HCT116 (cell line): ENCODE results near the gene NELFB. TPM values are rescaled to one million over a fixed set of nuclear protein-coding genes. Genes with fewer than 3 reads are reported as not detected.

Source experiments
- ATAC-seq: fragments of 200-7000 bp; cut with Tn5 transposase; 2 replicates; pipeline ENCODE4 v1.9.1; 2020; ENCODE audit warnings: mild to moderate bottlenecking, moderate library complexity
- BruUV-seq: library from RNA; stranded (reverse); fragments of 400-500 nt; replicated peaks from 2 replicates; lab custom pipeline; 2021; lab: Mats Ljungman, UMichigan
- CTCF ChIA-PET: fragments of 300-600 bp; sonication (Branson Sonifier 250); formaldehyde crosslinking; loops from one replicate; lab custom pipeline; 2021; ENCODE audit warnings: antibody characterized with exemption; lab: Charles Lee
- POLR2A ChIA-PET: fragments of 300-600, 350-600 bp; sonication (Branson Sonifier 250); formaldehyde crosslinking; loops from one replicate; lab custom pipeline; 2021; ENCODE audit warnings: antibody characterized with exemption; lab: Charles Lee
- RAD21 ChIA-PET, 2 experiments: fragments of 300-600 bp; sonication (Branson Sonifier 250); formaldehyde crosslinking; loops; one replicate each; lab custom pipeline; 2023; ENCODE audit warnings: low total read pairs in 2 of 2; ENCODE audit not compliant: uncharacterized antibody in 2 of 2, unreplicated experiment in 2 of 2, low non-redundant PET in 1 of 2; lab: Charles Lee
- DNase-seq: peaks from one replicate; pipeline ENCODE4 v3.0.0-alpha.2; 2010; ENCODE audit warnings: low read depth, low spot score
- H2AFZ ChIP-seq: fragments of 200-600 bp; shearing (Covaris generic), sonication (generic); 2 replicates; pipeline ENCODE4 v1.6.1; 2017; ENCODE audit warnings: low read depth, mixed run types, mixed read lengths, antibody characterized with exemption, low read length; ENCODE audit not compliant: poor library complexity, severe bottlenecking
- H3K27ac ChIP-seq: 2 replicates; pipeline ENCODE4 v1.5.1; 2012; ENCODE audit warnings: low read depth, low read length
- H3K27me3 ChIP-seq: fragments of 200-600 bp; sonication (generic); 2 replicates; pipeline ENCODE4 v1.6.1; 2016; ENCODE audit warnings: mixed run types, low read length, mixed read lengths; ENCODE audit not compliant: insufficient read depth
- H3K36me3 ChIP-seq, 2 experiments: fragments of 200-500 bp in 1 of 2; fragments of 200-600 bp in 1 of 2; sonication (Bioruptor generic) in 1 of 2; sonication (generic) in 1 of 2; 2 replicates each; pipeline versions ENCODE4 v1.5.1 to v1.6.1; 2014 to 2016; ENCODE audit warnings: low read length in 2 of 2, inconsistent platforms in 1 of 2, mixed read lengths in 1 of 2, mixed run types in 1 of 2; ENCODE audit not compliant: insufficient read depth in 2 of 2, control insufficient read depth in 1 of 2
- H3K4me1 ChIP-seq, 2 experiments: fragments of 200-600 bp in 1 of 2; sonication (generic) in 1 of 2; 2 replicates each; pipeline versions ENCODE4 v1.5.1 to v1.6.1; 2012 to 2017; ENCODE audit warnings: low read length in 2 of 2, inconsistent platforms in 1 of 2, mild to moderate bottlenecking in 1 of 2, mixed read lengths in 1 of 2, mixed run types in 1 of 2, moderate library complexity in 1 of 2; ENCODE audit not compliant: insufficient read depth in 2 of 2, control insufficient read depth in 1 of 2
- H3K4me2 ChIP-seq: fragments of 200-600 bp; sonication (generic); 2 replicates; pipeline ENCODE4 v1.6.1; 2017; ENCODE audit warnings: mixed run types, low read length, mixed read lengths
- H3K4me3 ChIP-seq, 2 experiments: fragments of 200-600 bp in 1 of 2; sonication (generic) in 1 of 2; replicated peaks in 1 of 2; 2 replicates each; pipeline ENCODE4 v1.5.1; 2011 to 2016; ENCODE audit warnings: low read length in 2 of 2, control low read depth in 1 of 2, low read depth in 1 of 2, mild to moderate bottlenecking in 1 of 2, mixed read lengths in 1 of 2, mixed run types in 1 of 2
- H3K79me2 ChIP-seq: fragments of 200-600 bp; sonication (generic); 2 replicates; pipeline ENCODE4 v1.6.1; 2017; ENCODE audit warnings: mild to moderate bottlenecking, mixed run types, low read length, moderate library complexity, mixed read lengths; ENCODE audit not compliant: insufficient read depth
- H3K9ac ChIP-seq: fragments of 200-600 bp; sonication (generic); 2 replicates; pipeline ENCODE4 v1.6.1; 2016; ENCODE audit warnings: low read length, mixed read lengths
- H3K9me2 ChIP-seq: fragments of 200-600 bp; sonication (generic), shearing (Covaris generic); 2 replicates; pipeline ENCODE4 v1.6.1; 2017; ENCODE audit warnings: mixed run types, mild to moderate bottlenecking, moderate library complexity; ENCODE audit not compliant: insufficient read depth
- H3K9me3 ChIP-seq, 2 experiments: fragments of 200-500 bp in 1 of 2; fragments of 200-600 bp in 1 of 2; sonication (Bioruptor generic) in 1 of 2; sonication (generic) in 1 of 2; 2 replicates each; pipeline ENCODE4 v1.6.1; 2014 to 2017; ENCODE audit warnings: low read length in 2 of 2, mixed read lengths in 2 of 2, inconsistent platforms in 1 of 2, low read depth in 1 of 2, mild to moderate bottlenecking in 1 of 2, mixed run types in 1 of 2, moderate library complexity in 1 of 2; ENCODE audit not compliant: control insufficient read depth in 1 of 2, insufficient read depth in 1 of 2
- H4K20me1 ChIP-seq: fragments of 200-600 bp; sonication (generic), shearing (Covaris generic); 2 replicates; pipeline ENCODE4 v1.6.1; 2017; ENCODE audit warnings: mixed run types, mild to moderate bottlenecking, moderate library complexity; ENCODE audit not compliant: insufficient read depth
- POLR2A ChIP-seq: IDR thresholded peaks from 2 replicates; pipeline ENCODE4 v1.7.0; 2011; ENCODE audit warnings: borderline replicate concordance; ENCODE audit not compliant: insufficient read depth, insufficient read length; ENCODE audit errors: extremely low read depth
- SIN3A ChIP-seq: IDR thresholded peaks from 2 replicates; pipeline ENCODE4 v1.6.1; 2012; ENCODE audit warnings: low read depth
- SRF ChIP-seq: IDR thresholded peaks from 2 replicates; pipeline ENCODE4 v1.6.1; 2012; ENCODE audit warnings: low read depth
- ZFX ChIP-seq: fragments of 450-650 bp; IDR thresholded peaks from 2 replicates; pipeline ENCODE4 v1.6.1; 2017
- intact Hi-C: fragments of 100-400 bp; cut with micrococcal nuclease; formaldehyde crosslinking; loops from 2 replicates; pipeline ENCODE4 v1.10.0; 2022
- total RNA-seq: library from RNA; stranded (reverse); gene quantifications from one replicate; pipeline ENCODE4 v1.2.1, GENCODE V29; 2021; ENCODE audit not compliant: unreplicated experiment
- TF ChIP-seq, protein P1 (sequence below): IDR thresholded peaks from 2 replicates; pipeline ENCODE4 v1.6.1; 2012

Gene NELFB
- total RNA-seq, 1 experiment from 2014 or later = 86.4 TPM

DNA sequence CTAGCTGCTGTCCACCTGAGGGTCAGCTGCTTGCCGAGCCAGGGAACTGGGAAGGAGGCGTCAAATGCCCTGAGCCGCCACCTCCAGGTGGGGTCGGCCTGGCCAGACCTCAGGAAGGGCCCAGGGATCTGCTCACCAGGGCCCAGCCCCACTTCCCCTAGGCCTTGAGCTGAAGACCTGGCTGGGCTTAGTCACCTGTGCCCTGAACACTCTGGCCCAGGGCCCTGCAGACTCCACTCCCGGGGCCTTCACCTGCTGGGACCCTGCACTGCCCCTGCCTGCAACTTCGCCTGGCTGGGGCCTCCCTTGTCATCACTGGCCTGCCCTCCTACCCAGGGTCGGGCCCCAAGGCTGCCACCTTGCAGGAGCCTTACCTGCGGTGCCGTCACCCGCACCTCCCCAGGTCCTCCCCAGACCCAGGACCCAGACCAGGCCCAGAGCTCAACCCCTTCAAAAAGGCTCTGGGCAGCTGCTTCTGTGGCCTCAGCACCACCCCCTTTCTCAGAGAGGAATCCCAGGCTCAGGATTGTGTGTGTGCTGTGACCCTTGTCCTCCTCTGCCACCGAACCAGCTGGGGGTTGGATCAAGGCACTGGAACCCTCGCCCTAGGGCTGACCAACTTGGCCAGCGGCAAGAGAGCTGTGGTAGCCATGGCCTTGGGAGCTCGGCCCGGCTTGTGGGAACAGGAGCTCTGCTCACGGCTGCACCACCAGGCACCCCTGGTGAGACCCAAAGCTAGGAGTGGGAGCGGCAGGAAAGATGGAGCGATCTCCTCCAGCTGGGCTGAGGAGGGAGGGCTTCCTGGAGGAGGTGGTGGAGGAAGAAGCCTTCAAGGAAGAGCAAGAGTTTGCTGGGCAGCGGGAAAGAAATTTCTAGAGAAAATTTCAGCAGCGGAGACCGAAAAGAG is 1.2 kb upstream of the NELFB start:
- ChIA-PET RAD21 (no interaction called here), POLR2A (interaction anchor here (0.6 to 5.9 kb wide), 4 partner anchors 10 to 63 kb away, joined by 3 to 39 read pairs (median 9); partner anchors contain the start of gene TUBB4B), CTCF (interaction anchor here (1.0 to 1.5 kb wide), 7 partner anchors 13 to 187 kb away, joined by 3 to 6 read pairs (median 4); partner anchors contain the start of genes ANAPC2, NRARP, SSNA1 and TUBB4B)
- peak overlapping the region; percentile 93 for H3K4me2 ChIP-seq
- TSS peak; percentile 47 for BruUV-seq
- DNase-seq = no peak
- H3K4me3 ChIP-seq = peak overlapping the region; percentile 78 to 100
- H3K79me2 ChIP-seq = peaks cover 32% of the 10 kb centered on the region
- H3K9me3 ChIP-seq = no peaks in the 10 kb centered on the region
- no peaks in the 10 kb centered on the region for H3K27me3 ChIP-seq
- H2AFZ ChIP-seq = no peak overlapping the region
- intact Hi-C loops = no loop called here
- peak overlapping the region; percentile 88 for H3K9ac ChIP-seq
- no peaks in the 10 kb centered on the region for H3K9me2 ChIP-seq
- peak overlapping the region; percentile 91 for H3K27ac ChIP-seq
- TF ChIP-seq SRF (no peak), POLR2A (no peak), ZFX (peak; percentile 26; the same call in 1 of the 2 replicates)
- TF ChIP-seq, protein P1, sequence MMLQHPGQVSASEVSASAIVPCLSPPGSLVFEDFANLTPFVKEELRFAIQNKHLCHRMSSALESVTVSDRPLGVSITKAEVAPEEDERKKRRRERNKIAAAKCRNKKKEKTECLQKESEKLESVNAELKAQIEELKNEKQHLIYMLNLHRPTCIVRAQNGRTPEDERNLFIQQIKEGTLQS = no peak
- no peaks in the 10 kb centered on the region for H4K20me1 ChIP-seq
- H3K4me1 ChIP-seq = peaks cover 21 to 42% of the 10 kb centered on the region in 2 experiments
- peaks cover 13 to 18% of the 10 kb centered on the region in 2 experiments for H3K36me3 ChIP-seq
- ATAC-seq = no peak

DNA sequence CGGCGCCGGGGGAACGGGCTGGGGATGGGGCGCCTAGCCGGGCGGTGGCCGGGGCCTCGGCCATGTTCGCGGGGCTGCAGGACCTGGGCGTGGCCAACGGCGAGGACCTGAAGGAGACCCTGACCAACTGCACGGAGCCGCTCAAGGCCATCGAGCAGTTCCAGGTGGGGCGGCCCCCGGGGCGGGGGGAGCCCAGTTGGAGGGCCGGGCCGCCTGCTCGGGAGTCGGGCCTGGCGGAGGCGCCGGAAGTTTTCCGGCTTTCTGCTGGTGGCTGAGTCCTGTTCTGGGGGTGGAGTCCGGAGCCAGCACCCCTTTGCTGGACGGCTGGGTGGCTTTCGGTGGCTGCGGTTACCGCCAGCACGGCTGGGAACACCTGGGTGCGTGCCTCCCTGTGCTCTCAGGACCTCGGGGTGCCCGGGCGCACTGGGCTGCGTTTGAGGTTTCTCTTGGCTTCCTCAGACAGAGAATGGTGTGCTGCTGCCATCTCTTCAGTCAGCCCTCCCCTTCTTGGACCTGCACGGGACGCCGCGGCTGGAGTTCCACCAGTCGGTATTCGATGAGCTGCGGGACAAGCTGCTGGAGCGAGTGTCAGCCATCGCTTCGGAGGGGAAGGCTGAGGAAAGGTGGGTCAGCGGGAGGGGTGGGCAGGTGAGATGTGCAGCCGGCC is 454 bp downstream of the NELFB start:
- BruUV-seq = no TSS peak

More for the DNA sequence above, 454 bp downstream of the NELFB start:
- Histone ChIP-seq H3K27me3 (no peaks in the 10 kb centered on the region), H3K4me1 (peaks cover 21 to 42% of the 10 kb centered on the region in 2 experiments), H3K27ac (peak overlapping the region; percentile 91), H3K9me3 (no peaks in the 10 kb centered on the region), H4K20me1 (no peaks in the 10 kb centered on the region), H2AFZ (peak overlapping the region; percentile 45), H3K9me2 (no peaks in the 10 kb centered on the region), H3K36me3 (peaks cover 17 to 22% of the 10 kb centered on the region in 2 experiments), H3K4me3 (peak overlapping the region; percentile 97 to 100), H3K4me2 (peak overlapping the region; percentile 93), H3K9ac (peak overlapping the region; percentile 88), H3K79me2 (peaks cover 36% of the 10 kb centered on the region)
- ATAC-seq (peak; percentile 69), DNase-seq (no peak)
- ChIA-PET CTCF (interaction anchor here (1.3 to 1.5 kb wide), 4 partner anchors 19 to 67 kb away, joined by 3 to 6 read pairs (median 4); partner anchors contain the start of genes ANAPC2, NRARP and SSNA1), POLR2A (interaction anchor here (1.7 to 5.9 kb wide), 3 partner anchors 13 to 22 kb away, joined by 5 to 39 read pairs (median 13); partner anchors contain the start of genes TOR4A and TUBB4B), RAD21 (no interaction called here)
- intact Hi-C loops = loop anchor here (1.0 kb wide), 1 partner anchor 14 kb away; the partner anchor contains the start of gene TUBB4B
- TF ChIP-seq ZFX (peak; percentile 75; the same call in 1 of the 2 replicates), SIN3A (no peak)
